GM12873 (cell line): Measurements from ENCODE around the gene CPSF4.

ENCODE experiments used
- TF ChIP-seq, protein P1 (sequence below): IDR thresholded peaks from 2 replicates; pipeline ENCODE4 v1.5.1; 2012; ENCODE audit warnings: low read depth, mild to moderate bottlenecking, moderate library complexity, low read length, control low read depth; ENCODE audit not compliant: insufficient read depth; ENCODE audit errors: missing control alignments

The CPSF4 gene

GRCh38 chr7:99438573-99439480, at the start of gene CPSF4, which contains the start of gene PTCD1:
TSS of gene CPSF4 (plus strand) at chr7:99438943. CDS start at chr7:99439083, 140 bp downstream.
TSS of gene PTCD1 (minus strand) at chr7:99438798. CDS start at chr7:99435242, 3,556 bp downstream.
- TF ChIP-seq, protein P1, sequence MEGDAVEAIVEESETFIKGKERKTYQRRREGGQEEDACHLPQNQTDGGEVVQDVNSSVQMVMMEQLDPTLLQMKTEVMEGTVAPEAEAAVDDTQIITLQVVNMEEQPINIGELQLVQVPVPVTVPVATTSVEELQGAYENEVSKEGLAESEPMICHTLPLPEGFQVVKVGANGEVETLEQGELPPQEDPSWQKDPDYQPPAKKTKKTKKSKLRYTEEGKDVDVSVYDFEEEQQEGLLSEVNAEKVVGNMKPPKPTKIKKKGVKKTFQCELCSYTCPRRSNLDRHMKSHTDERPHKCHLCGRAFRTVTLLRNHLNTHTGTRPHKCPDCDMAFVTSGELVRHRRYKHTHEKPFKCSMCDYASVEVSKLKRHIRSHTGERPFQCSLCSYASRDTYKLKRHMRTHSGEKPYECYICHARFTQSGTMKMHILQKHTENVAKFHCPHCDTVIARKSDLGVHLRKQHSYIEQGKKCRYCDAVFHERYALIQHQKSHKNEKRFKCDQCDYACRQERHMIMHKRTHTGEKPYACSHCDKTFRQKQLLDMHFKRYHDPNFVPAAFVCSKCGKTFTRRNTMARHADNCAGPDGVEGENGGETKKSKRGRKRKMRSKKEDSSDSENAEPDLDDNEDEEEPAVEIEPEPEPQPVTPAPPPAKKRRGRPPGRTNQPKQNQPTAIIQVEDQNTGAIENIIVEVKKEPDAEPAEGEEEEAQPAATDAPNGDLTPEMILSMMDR = no peak

DNA sequence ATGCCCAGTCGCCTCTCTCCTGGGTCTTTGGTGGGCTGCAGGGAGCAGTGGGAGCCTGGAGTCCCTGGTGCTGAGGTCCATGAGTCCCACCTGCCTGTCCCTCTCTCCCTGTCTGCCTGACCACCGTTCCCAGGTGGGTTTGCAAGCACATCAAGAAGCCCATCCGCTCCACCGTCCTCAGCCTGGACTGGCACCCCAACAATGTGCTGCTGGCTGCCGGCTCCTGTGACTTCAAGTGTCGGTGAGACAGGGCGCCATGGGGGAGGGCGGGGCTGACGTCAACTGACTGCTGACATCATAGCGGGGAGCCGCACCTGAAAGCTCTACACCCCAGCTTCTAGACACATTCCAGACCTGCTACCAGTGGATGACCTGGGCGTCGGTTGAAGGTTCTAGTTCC, 49.0 kb upstream of the CPSF4 start:
- TF ChIP-seq, protein P1 = no peak

GRCh38 chr7:99390941-99391602, 47.7 kb upstream of the CPSF4 start:
- TF ChIP-seq, protein P1 = no peak

DNA sequence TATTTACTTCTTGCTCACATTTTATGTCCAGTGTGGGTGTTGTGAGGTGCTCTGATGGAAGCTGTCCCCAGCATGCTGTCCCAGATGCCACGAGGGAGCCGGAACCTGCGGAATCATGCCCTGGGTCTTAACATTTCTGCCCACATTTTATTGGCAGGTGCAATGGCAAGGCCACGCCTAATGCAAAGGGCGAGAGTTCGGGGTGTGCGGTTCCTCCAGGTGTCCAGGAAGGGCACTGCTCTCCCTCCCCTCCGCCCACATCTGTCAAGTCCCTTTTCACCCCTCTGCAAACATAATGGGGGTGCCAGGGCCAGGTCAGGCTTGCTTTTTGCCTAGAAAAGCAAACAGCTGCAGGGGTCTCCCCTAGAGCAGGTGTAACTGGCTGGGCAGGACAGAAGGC, 46.7 kb upstream of the CPSF4 start:
- TF ChIP-seq, protein P1 = no peak

GRCh38 chr7:99392659-99393354, 45.9 kb upstream of the CPSF4 start:
- TF ChIP-seq, protein P1 = no peak

GRCh38 chr7:99393355-99394187, 45.2 kb upstream of the CPSF4 start:
- TF ChIP-seq, protein P1 = no peak
